GM12878 (cell line): ENCODE data around the gene KRT79. TPM values are rescaled to one million over a fixed set of nuclear protein-coding genes. Genes with fewer than 3 reads are reported as not detected.

Experiments used
- ATAC-seq: fragments of 200-7000 bp; cut with Tn5 transposase; 3 replicates; pipeline ENCODE4 v1.9.1; 2020; ENCODE audit warnings: mild to moderate bottlenecking, moderate library complexity
- BruUV-seq: library from RNA; stranded (reverse); fragments of 400-500 nt; replicated peaks from 2 replicates; lab custom pipeline; 2021; lab: Mats Ljungman, UMichigan
- CTCF ChIA-PET: fragments of 300-600 bp; sonication (Branson Sonifier 250); formaldehyde crosslinking; extraction: SDS; loops from one replicate; lab custom pipeline; 2021; ENCODE audit warnings: inconsistent platforms; lab: Yijun Ruan, JAX
- POLR2A ChIA-PET: fragments of 350-600 bp; formaldehyde crosslinking; extraction: SDS; loops from one replicate; lab custom pipeline; 2021; ENCODE audit warnings: inconsistent platforms; lab: Charles Lee
- RAD21 ChIA-PET: fragments of 300-600 bp; sonication (Branson Sonifier 250); formaldehyde crosslinking; loops from one replicate; lab custom pipeline; 2023; ENCODE audit warnings: antibody characterized with exemption; ENCODE audit not compliant: unreplicated experiment; lab: Charles Lee
- SMC1A ChIA-PET: fragments of 300-600 bp; sonication (Branson Sonifier 250); formaldehyde crosslinking; loops from one replicate; lab custom pipeline; 2023; ENCODE audit not compliant: unreplicated experiment, uncharacterized antibody; lab: Charles Lee
- DNase-seq: peaks from one replicate; pipeline ENCODE4 v3.0.0-alpha.2; 2011; ENCODE audit warnings: low read depth, low spot score
- FAIRE-seq: peaks from 3 replicates; lab custom pipeline; 2011; peaks lifted over from hg19 to GRCh38; lab: Jason Lieb, UNC
- H2AFZ ChIP-seq: 2 replicates; pipeline ENCODE4 v1.6.0; 2011; ENCODE audit warnings: low read depth, low read length, control low read depth; ENCODE audit not compliant: control insufficient read depth
- H3K27ac ChIP-seq: 2 replicates; pipeline ENCODE4 v1.5.1; 2011; ENCODE audit warnings: control low read depth; ENCODE audit not compliant: control insufficient read depth, insufficient read depth
- H3K27me3 ChIP-seq, 2 experiments: replicated peaks in 1 of 2; 2 replicates each; pipeline versions ENCODE4 v1.6.0 to v1.6.1; 2011; ENCODE audit warnings: low read length in 1 of 2; ENCODE audit not compliant: control insufficient read depth in 2 of 2, insufficient read depth in 2 of 2
- H3K36me3 ChIP-seq, 2 experiments: 2 replicates each; pipeline ENCODE4 v1.5.1; 2011; ENCODE audit warnings: low read length in 1 of 2; ENCODE audit not compliant: control insufficient read depth in 2 of 2, insufficient read depth in 2 of 2
- H3K4me1 ChIP-seq: 2 replicates; pipeline ENCODE4 v1.6.1; 2011; ENCODE audit warnings: mild to moderate bottlenecking, low read length, moderate library complexity, mixed read lengths; ENCODE audit not compliant: control insufficient read depth, insufficient read depth
- H3K4me2 ChIP-seq: 2 replicates; pipeline ENCODE4 v1.6.0; 2011; ENCODE audit warnings: control low read depth; ENCODE audit not compliant: control insufficient read depth, insufficient read depth
- H3K4me3 ChIP-seq: fragments of 200-600 bp; sonication (generic); 2 replicates; pipeline ENCODE4 v1.5.1; 2016
- H3K79me2 ChIP-seq: 2 replicates; pipeline ENCODE4 v1.6.0; 2011; ENCODE audit warnings: low read length; ENCODE audit not compliant: control insufficient read depth, insufficient read depth
- H3K9ac ChIP-seq: 2 replicates; pipeline ENCODE4 v1.8.0; 2011; ENCODE audit warnings: low read length, control low read depth, mixed read lengths; ENCODE audit not compliant: control insufficient read depth, insufficient read depth
- H3K9me3 ChIP-seq: replicated peaks from 3 replicates; pipeline ENCODE4 v1.5.1; 2011; ENCODE audit warnings: mild to moderate bottlenecking, low read length; ENCODE audit not compliant: control insufficient read depth, insufficient read depth
- H4K20me1 ChIP-seq: 2 replicates; pipeline ENCODE4 v1.6.0; 2011; ENCODE audit not compliant: control insufficient read depth, insufficient read depth
- ASH2L ChIP-seq: fragments of 300-600, 200-600 bp; sonication (generic); IDR thresholded peaks from 2 replicates; pipeline ENCODE4 v1.6.1; 2017; ENCODE audit warnings: low read depth, mild to moderate bottlenecking, borderline replicate concordance
- ATF2 ChIP-seq: IDR thresholded peaks from 2 replicates; pipeline ENCODE4 v1.6.1; 2012; ENCODE audit warnings: low read length, inconsistent platforms
- CBX5 ChIP-seq: sonication (generic); IDR thresholded peaks from 2 replicates; pipeline ENCODE4 v1.6.1; 2016; ENCODE audit warnings: low read depth, moderate library complexity, mild to moderate bottlenecking, inconsistent platforms
- CHD2 ChIP-seq: IDR thresholded peaks from 2 replicates; pipeline ENCODE4 v1.6.1; 2011; ENCODE audit warnings: low read depth, low read length, improper control_type of control experiment, borderline replicate concordance
- CHD4 ChIP-seq: fragments of 200-600 bp; sonication (generic); IDR thresholded peaks from 2 replicates; pipeline ENCODE4 v1.6.1; 2016; ENCODE audit warnings: mild to moderate bottlenecking
- ELK1 ChIP-seq: IDR thresholded peaks from 2 replicates; pipeline ENCODE4 v1.6.1; 2012; ENCODE audit warnings: low read depth, low read length, improper control_type of control experiment
- GATAD2B ChIP-seq: fragments of 450-650 bp; conservative IDR thresholded peaks from 2 replicates; pipeline ENCODE4 v1.6.1; 2017; ENCODE audit warnings: low read depth, mild to moderate bottlenecking, moderate library complexity
- HDGF ChIP-seq: fragments of 450-650 bp; IDR thresholded peaks from 2 replicates; pipeline ENCODE4 v1.6.1; 2016; ENCODE audit warnings: antibody characterized with exemption
- IRF4 ChIP-seq: IDR thresholded peaks from 2 replicates; pipeline ENCODE4 v1.6.1; 2011; ENCODE audit warnings: low read depth, low read length
- JUND ChIP-seq: IDR thresholded peaks from 2 replicates; pipeline ENCODE4 v1.6.1; 2012; ENCODE audit warnings: low read depth, mild to moderate bottlenecking, low read length, improper control_type of control experiment, moderate library complexity
- KLF5 ChIP-seq: fragments of 450-650 bp; IDR thresholded peaks from 2 replicates; pipeline ENCODE4 v1.6.1; 2014; ENCODE audit warnings: mild to moderate bottlenecking; ENCODE audit not compliant: partially characterized antibody
- MXI1 ChIP-seq: fragments of 150-350 bp; IDR thresholded peaks from 2 replicates; pipeline ENCODE4 v1.6.1; 2011; ENCODE audit warnings: low read depth, mild to moderate bottlenecking, inconsistent platforms, low read length, improper control_type of control experiment
- MYB ChIP-seq: fragments of 150-350 bp; IDR thresholded peaks from 2 replicates; pipeline ENCODE4 v1.6.1; 2014; ENCODE audit warnings: mild to moderate bottlenecking, low read depth, low read length, borderline replicate concordance
- NFYB ChIP-seq: IDR thresholded peaks from 2 replicates; pipeline ENCODE4 v1.6.1; 2011; ENCODE audit warnings: low read depth, mild to moderate bottlenecking, low read length, improper control_type of control experiment, moderate library complexity; ENCODE audit not compliant: insufficient read depth
- PAX5 ChIP-seq: IDR thresholded peaks from 2 replicates; pipeline ENCODE4 v1.6.1; 2011; ENCODE audit warnings: low read depth, low read length, borderline replicate concordance
- POU2F2 ChIP-seq: IDR thresholded peaks from 3 replicates; pipeline ENCODE4 v1.6.1; 2011; ENCODE audit warnings: low read depth, mild to moderate bottlenecking, low read length, borderline replicate concordance
- RELA ChIP-seq: fragments of 450-650 bp; IDR thresholded peaks from 2 replicates; pipeline ENCODE4 v1.8.0; 2014; ENCODE audit warnings: borderline replicate concordance; ENCODE audit not compliant: partially characterized antibody
- SIN3A ChIP-seq: IDR thresholded peaks from 2 replicates; pipeline ENCODE4 v1.6.1; 2012; ENCODE audit warnings: low read depth, low read length, improper control_type of control experiment
- SPI1 ChIP-seq: IDR thresholded peaks from 2 replicates; pipeline ENCODE4 v1.6.1; 2011; ENCODE audit warnings: low read depth, mild to moderate bottlenecking, low read length, moderate library complexity, borderline replicate concordance; ENCODE audit not compliant: insufficient read depth
- USF2 ChIP-seq: IDR thresholded peaks from 2 replicates; pipeline ENCODE4 v1.6.1; 2011; ENCODE audit warnings: low read depth, low read length, improper control_type of control experiment, borderline replicate concordance
- YY1 ChIP-seq: IDR thresholded peaks from 2 replicates; pipeline ENCODE4 v1.6.1; 2011; ENCODE audit warnings: low read depth, mild to moderate bottlenecking, low read length
- WGBS: methylation state at CpG from one replicate; pipeline ENCODE4 v1.1.6; 2016; ENCODE audit warnings: low lambda C conversion rate; ENCODE audit not compliant: insufficient replicate concordance, insufficient coverage; ENCODE audit errors: missing lambda C conversion rate; 5-methylcytosine and 5-hydroxymethylcytosine counted together
- in situ Hi-C: fragments of 300-500 bp; cut with MboI; formaldehyde crosslinking; loops from 9 replicates; pipeline ENCODE4 v1.14.3; 2018; ENCODE audit warnings: mixed read lengths
- intact Hi-C: fragments of 100-400 bp; cut with micrococcal nuclease; formaldehyde crosslinking; loops from one replicate; pipeline ENCODE4 v1.14.2; 2022; ENCODE audit not compliant: unreplicated experiment
- polyA plus RNA-seq, 11 experiments: library from polyadenylated mRNA; depleted of rRNA in 4 of 11; unstranded in 6 of 11; stranded (reverse) in 5 of 11; fragments of >200 nt; fragmentation: Nextera tagmentation in 4 of 11; fragmentation: Illumina TruSeq in 1 of 11; extraction: Ambion mirVana in 4 of 11; extraction: Trizol in 1 of 11; gene quantifications; 1 replicate in 1 of 11; 2 replicates in 10 of 11; pipeline versions ENCODE4 v1.2.1 to v1.2.3, GENCODE V29; 2011 to 2016; ENCODE audit warnings: inconsistent platforms in 2 of 11, missing spikeins in 2 of 11, low read depth in 1 of 11
- total RNA-seq, 4 experiments: library from RNA; depleted of rRNA in 3 of 4; stranded (reverse); fragments of >200 nt in 3 of 4; fragmentation: Illumina TruSeq in 1 of 4; extraction: Trizol in 1 of 4; gene quantifications; 2 replicates each; pipeline versions ENCODE4 v1.2.1 to v1.2.3, GENCODE V29; 2013 to 2021

KRT79 gene
- total and polyA plus RNA-seq, 10 of the 15 experiments (the other 5 are each of a cell fraction or from before 2014, with no cell fraction given), result 0.03 to 0.09 (median 0.07) TPM; not detected in 7

- ChIA-PET POLR2A (no interaction called here), CTCF (interaction anchor here (0.6 to 1.9 kb wide), 32 partner anchors 9 to 1268 kb away, joined by 3 to 13 read pairs (median 4); no protein-coding TSS in a partner anchor), RAD21 (interaction anchor here (0.6 to 1.2 kb wide), 7 partner anchors 9 to 715 kb away, joined by 3 to 7 read pairs (median 3); no protein-coding TSS in a partner anchor), SMC1A (interaction anchor here (0.7 to 1.1 kb wide), 2 partner anchors 11 to 100 kb away, joined by 3 to 4 read pairs; no protein-coding TSS in a partner anchor)
- DNase-seq (no peak), ATAC-seq (peak; percentile 91), FAIRE-seq (peak; percentile 95)
- Histone ChIP-seq H2AFZ (peak overlapping the region; percentile 59), H3K4me3 (no peak overlapping the region), H3K4me1 (peaks cover 6% of the 10 kb centered on the region), H3K27me3 (peaks cover 0 to 3% of the 10 kb centered on the region in 2 experiments; a peak in 2 of 4 replicates), H3K79me2 (no peaks in the 10 kb centered on the region), H3K9ac (no peak overlapping the region), H3K9me3 (no peaks in the 10 kb centered on the region), H3K27ac (no peak overlapping the region), H3K4me2 (peak overlapping the region; percentile 82), H3K36me3 (no peaks in the 10 kb centered on the region), H4K20me1 (no peaks in the 10 kb centered on the region; the same call in 1 of the 2 replicates)
- intact Hi-C loops (loop anchor here (2.0 kb wide), 1 partner anchor 288 kb away; no protein-coding TSS in a partner anchor), in situ Hi-C loops (no loop called here)
- 11% methylated on average over 14 of the region's 14 CpGs for WGBS
- BruUV-seq, result no TSS peak
- TF ChIP-seq ELK1 (no peak), ASH2L (no peak), PAX5 (no peak), ATF2 (no peak), SPI1 (no peak), POU2F2 (peak; percentile 94; the same call in 2 of the 3 replicates), KLF5 (no peak), CBX5 (no peak), JUND (no peak), HDGF (peak; percentile 24; the same call in 1 of the 2 replicates), MYB (no peak), YY1 (0 out of 2 replicates have a peak, but pooled peaks have one; percentile 17), MXI1 (no peak), RELA (no peak), USF2 (no peak), GATAD2B (no peak), IRF4 (no peak), SIN3A (no peak), CHD2 (no peak), CHD4 (no peak), NFYB (no peak)
These were observed 36.5 kb upstream of the KRT79 start for GRCh38 chr12:52870361-52871290.
